Upper lobe of left lung (tissue), 4 donors: ENCODE measurements around the gene PCGF1.

Experiments used
- POLR2A ChIP-seq, 4 donors: fragments of 450-650 bp; IDR thresholded peaks; one replicate each; pipeline ENCODE4 v1.5.1; 2016 to 2017; ENCODE audit warnings: antibody characterized with exemption in 4 of 4, mild to moderate bottlenecking in 2 of 4
- TF ChIP-seq, protein P1 (sequence below), 6 experiments: fragments of 450-650 bp in 4 of 6; fragments of 200-600 bp in 2 of 6; sonication (generic) in 2 of 6; IDR thresholded peaks; one replicate each; pipeline ENCODE4 v1.5.1; 2016 to 2019; ENCODE audit warnings: antibody characterized with exemption in 6 of 6

DNA sequence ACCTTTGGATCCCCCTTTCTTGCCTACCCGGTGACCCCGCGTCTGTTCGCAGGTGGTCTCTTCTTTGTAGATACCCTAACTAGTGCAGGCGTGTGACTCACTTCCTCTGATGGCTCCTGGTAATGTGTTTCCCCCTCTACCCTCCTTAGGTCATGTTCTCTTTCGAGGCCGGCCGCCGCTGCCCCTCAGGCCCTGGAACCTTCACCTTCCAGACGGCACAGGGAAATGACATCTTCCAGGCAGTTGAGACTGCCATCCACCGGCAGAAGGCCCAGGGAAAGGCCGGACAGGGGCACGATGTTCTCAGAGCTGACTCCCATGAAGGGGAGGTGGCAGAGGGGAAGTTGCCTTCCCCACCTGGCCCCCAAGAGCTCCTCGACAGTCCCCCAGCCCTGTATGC, 48.7 kb upstream of the PCGF1 start:
- TF ChIP-seq POLR2A (IDR thresholded peaks at IDR 0.05), result no peak
- TF ChIP-seq, protein P1, sequence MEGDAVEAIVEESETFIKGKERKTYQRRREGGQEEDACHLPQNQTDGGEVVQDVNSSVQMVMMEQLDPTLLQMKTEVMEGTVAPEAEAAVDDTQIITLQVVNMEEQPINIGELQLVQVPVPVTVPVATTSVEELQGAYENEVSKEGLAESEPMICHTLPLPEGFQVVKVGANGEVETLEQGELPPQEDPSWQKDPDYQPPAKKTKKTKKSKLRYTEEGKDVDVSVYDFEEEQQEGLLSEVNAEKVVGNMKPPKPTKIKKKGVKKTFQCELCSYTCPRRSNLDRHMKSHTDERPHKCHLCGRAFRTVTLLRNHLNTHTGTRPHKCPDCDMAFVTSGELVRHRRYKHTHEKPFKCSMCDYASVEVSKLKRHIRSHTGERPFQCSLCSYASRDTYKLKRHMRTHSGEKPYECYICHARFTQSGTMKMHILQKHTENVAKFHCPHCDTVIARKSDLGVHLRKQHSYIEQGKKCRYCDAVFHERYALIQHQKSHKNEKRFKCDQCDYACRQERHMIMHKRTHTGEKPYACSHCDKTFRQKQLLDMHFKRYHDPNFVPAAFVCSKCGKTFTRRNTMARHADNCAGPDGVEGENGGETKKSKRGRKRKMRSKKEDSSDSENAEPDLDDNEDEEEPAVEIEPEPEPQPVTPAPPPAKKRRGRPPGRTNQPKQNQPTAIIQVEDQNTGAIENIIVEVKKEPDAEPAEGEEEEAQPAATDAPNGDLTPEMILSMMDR (IDR thresholded peaks at IDR 0.05), result no peak
